GM12878 (cell line): Measurements from ENCODE around the gene SCP2D1. TPM values are rescaled to one million over a fixed set of nuclear protein-coding genes. Genes with fewer than 3 reads are reported as not detected.

Experiments
- ATAC-seq: fragments of 200-7000 bp; cut with Tn5 transposase; 3 replicates; pipeline ENCODE4 v1.9.1; 2020; ENCODE audit warnings: mild to moderate bottlenecking, moderate library complexity
- BruUV-seq: library from RNA; stranded (reverse); fragments of 400-500 nt; replicated peaks from 2 replicates; lab custom pipeline; 2021; lab: Mats Ljungman, UMichigan
- CTCF ChIA-PET: fragments of 300-600 bp; sonication (Branson Sonifier 250); formaldehyde crosslinking; extraction: SDS; loops from one replicate; lab custom pipeline; 2021; ENCODE audit warnings: inconsistent platforms; lab: Yijun Ruan, JAX
- POLR2A ChIA-PET: fragments of 350-600 bp; formaldehyde crosslinking; extraction: SDS; loops from one replicate; lab custom pipeline; 2021; ENCODE audit warnings: inconsistent platforms; lab: Charles Lee
- RAD21 ChIA-PET: fragments of 300-600 bp; sonication (Branson Sonifier 250); formaldehyde crosslinking; loops from one replicate; lab custom pipeline; 2023; ENCODE audit warnings: antibody characterized with exemption; ENCODE audit not compliant: unreplicated experiment; lab: Charles Lee
- SMC1A ChIA-PET: fragments of 300-600 bp; sonication (Branson Sonifier 250); formaldehyde crosslinking; loops from one replicate; lab custom pipeline; 2023; ENCODE audit not compliant: unreplicated experiment, uncharacterized antibody; lab: Charles Lee
- DNase-seq: peaks from one replicate; pipeline ENCODE4 v3.0.0-alpha.2; 2011; ENCODE audit warnings: low read depth, low spot score
- FAIRE-seq: peaks from 3 replicates; lab custom pipeline; 2011; peaks lifted over from hg19 to GRCh38; lab: Jason Lieb, UNC
- H2AFZ ChIP-seq: 2 replicates; pipeline ENCODE4 v1.6.0; 2011; ENCODE audit warnings: low read depth, low read length, control low read depth; ENCODE audit not compliant: control insufficient read depth
- H3K27ac ChIP-seq: 2 replicates; pipeline ENCODE4 v1.5.1; 2011; ENCODE audit warnings: control low read depth; ENCODE audit not compliant: control insufficient read depth, insufficient read depth
- H3K27me3 ChIP-seq, 2 experiments: replicated peaks in 1 of 2; 2 replicates each; pipeline versions ENCODE4 v1.6.0 to v1.6.1; 2011; ENCODE audit warnings: low read length in 1 of 2; ENCODE audit not compliant: control insufficient read depth in 2 of 2, insufficient read depth in 2 of 2
- H3K36me3 ChIP-seq, 2 experiments: 2 replicates each; pipeline ENCODE4 v1.5.1; 2011; ENCODE audit warnings: low read length in 1 of 2; ENCODE audit not compliant: control insufficient read depth in 2 of 2, insufficient read depth in 2 of 2
- H3K4me1 ChIP-seq: 2 replicates; pipeline ENCODE4 v1.6.1; 2011; ENCODE audit warnings: mild to moderate bottlenecking, low read length, moderate library complexity, mixed read lengths; ENCODE audit not compliant: control insufficient read depth, insufficient read depth
- H3K4me2 ChIP-seq: 2 replicates; pipeline ENCODE4 v1.6.0; 2011; ENCODE audit warnings: control low read depth; ENCODE audit not compliant: control insufficient read depth, insufficient read depth
- H3K4me3 ChIP-seq: fragments of 200-600 bp; sonication (generic); 2 replicates; pipeline ENCODE4 v1.5.1; 2016
- H3K79me2 ChIP-seq: 2 replicates; pipeline ENCODE4 v1.6.0; 2011; ENCODE audit warnings: low read length; ENCODE audit not compliant: control insufficient read depth, insufficient read depth
- H3K9ac ChIP-seq: 2 replicates; pipeline ENCODE4 v1.8.0; 2011; ENCODE audit warnings: low read length, control low read depth, mixed read lengths; ENCODE audit not compliant: control insufficient read depth, insufficient read depth
- H3K9me3 ChIP-seq: replicated peaks from 3 replicates; pipeline ENCODE4 v1.5.1; 2011; ENCODE audit warnings: mild to moderate bottlenecking, low read length; ENCODE audit not compliant: control insufficient read depth, insufficient read depth
- H4K20me1 ChIP-seq: 2 replicates; pipeline ENCODE4 v1.6.0; 2011; ENCODE audit not compliant: control insufficient read depth, insufficient read depth
- GABPA ChIP-seq: IDR thresholded peaks from 2 replicates; pipeline ENCODE4 v1.6.1; 2014; ENCODE audit warnings: antibody characterized with exemption, low read depth, mild to moderate bottlenecking, inconsistent platforms
- NFIC ChIP-seq: IDR thresholded peaks from 2 replicates; pipeline ENCODE4 v1.6.1; 2012; ENCODE audit warnings: low read depth, mild to moderate bottlenecking, inconsistent platforms, low read length, moderate library complexity
- SPI1 ChIP-seq: IDR thresholded peaks from 2 replicates; pipeline ENCODE4 v1.6.1; 2011; ENCODE audit warnings: low read depth, mild to moderate bottlenecking, low read length, moderate library complexity, borderline replicate concordance; ENCODE audit not compliant: insufficient read depth
- SREBF2 ChIP-seq: IDR thresholded peaks from 2 replicates; pipeline ENCODE4 v1.6.1; 2012; ENCODE audit warnings: mild to moderate bottlenecking, low read length
- SRF ChIP-seq, 2 experiments: IDR thresholded peaks; 2 replicates each; pipeline ENCODE4 v1.6.1; 2011; ENCODE audit warnings: low read depth in 2 of 2, low read length in 2 of 2, mild to moderate bottlenecking in 1 of 2, moderate library complexity in 1 of 2
- TAF1 ChIP-seq: IDR thresholded peaks from 2 replicates; pipeline ENCODE4 v1.6.1; 2011; ENCODE audit warnings: mild to moderate bottlenecking, low read depth, low read length, borderline replicate concordance
- ZBTB4 ChIP-seq: fragments of 450-650 bp; formaldehyde crosslinking; IDR thresholded peaks from 2 replicates; pipeline ENCODE4 v1.4.0; 2022; ENCODE audit warnings: mild to moderate bottlenecking, moderate library complexity
- ZNF24 ChIP-seq: fragments of 450-650 bp; IDR thresholded peaks from 2 replicates; pipeline ENCODE4 v1.6.1; 2017; ENCODE audit warnings: antibody characterized with exemption, mild to moderate bottlenecking
- WGBS: methylation state at CpG from one replicate; pipeline ENCODE4 v1.1.6; 2016; ENCODE audit warnings: low lambda C conversion rate; ENCODE audit not compliant: insufficient replicate concordance, insufficient coverage; ENCODE audit errors: missing lambda C conversion rate; 5-methylcytosine and 5-hydroxymethylcytosine counted together
- in situ Hi-C: fragments of 300-500 bp; cut with MboI; formaldehyde crosslinking; loops from 9 replicates; pipeline ENCODE4 v1.14.3; 2018; ENCODE audit warnings: mixed read lengths
- intact Hi-C: fragments of 100-400 bp; cut with micrococcal nuclease; formaldehyde crosslinking; loops from one replicate; pipeline ENCODE4 v1.14.2; 2022; ENCODE audit not compliant: unreplicated experiment
- polyA plus RNA-seq, 11 experiments: library from polyadenylated mRNA; depleted of rRNA in 4 of 11; unstranded in 6 of 11; stranded (reverse) in 5 of 11; fragments of >200 nt; fragmentation: Nextera tagmentation in 4 of 11; fragmentation: Illumina TruSeq in 1 of 11; extraction: Ambion mirVana in 4 of 11; extraction: Trizol in 1 of 11; gene quantifications; 1 replicate in 1 of 11; 2 replicates in 10 of 11; pipeline versions ENCODE4 v1.2.1 to v1.2.3, GENCODE V29; 2011 to 2016; ENCODE audit warnings: inconsistent platforms in 2 of 11, missing spikeins in 2 of 11, low read depth in 1 of 11
- total RNA-seq, 4 experiments: library from RNA; depleted of rRNA in 3 of 4; stranded (reverse); fragments of >200 nt in 3 of 4; fragmentation: Illumina TruSeq in 1 of 4; extraction: Trizol in 1 of 4; gene quantifications; 2 replicates each; pipeline versions ENCODE4 v1.2.1 to v1.2.3, GENCODE V29; 2013 to 2021

The SCP2D1 gene
- total and polyA plus RNA-seq, 10 of the 15 experiments (the other 5 are each of a cell fraction or from before 2014, with no cell fraction given) = not detected

GRCh38 chr20:18811904-18812303, 1.7 kb upstream of the SCP2D1 start:
- POLR2A ChIA-PET = no interaction called here
- ATAC-seq = no peak
- CTCF ChIA-PET = no interaction called here
- in situ Hi-C loops = no loop called here
- no peaks in the 10 kb centered on the region for H3K27me3 ChIP-seq
- no peak for TF ChIP-seq SPI1
- TF ChIP-seq NFIC = no peak
- TF ChIP-seq TAF1 = no peak
- no peak for TF ChIP-seq ZNF24
- no peak for TF ChIP-seq GABPA
- no peak for TF ChIP-seq SREBF2
- TF ChIP-seq ZBTB4 = no peak
- TF ChIP-seq SRF (IDR thresholded peaks at IDR 0.05; ENCODE audit: low read depth in 2 of 2, low read length in 2 of 2) = no peak
- no peaks in the 10 kb centered on the region for H4K20me1 ChIP-seq
- SMC1A ChIA-PET = interaction anchor here (1.0 to 1.5 kb wide), 2 partner anchors 9 to 14 kb away, joined by 3 to 4 read pairs; no protein-coding TSS in a partner anchor
- no peak overlapping the region for H3K4me2 ChIP-seq
- no peak overlapping the region for H3K27ac ChIP-seq
- no peak overlapping the region for H3K9ac ChIP-seq
- RAD21 ChIA-PET = no interaction called here
- no peak for FAIRE-seq
- WGBS = 86% methylated on average over 3 of the region's 3 CpGs
- intact Hi-C loops = no loop called here
- H3K79me2 ChIP-seq = no peaks in the 10 kb centered on the region
- H3K36me3 ChIP-seq = no peaks in the 10 kb centered on the region
- DNase-seq = no peak
- H3K4me1 ChIP-seq = peaks cover 7% of the 10 kb centered on the region; the same call in 1 of the 2 replicates
- H3K4me3 ChIP-seq = no peak overlapping the region
- no TSS peak for BruUV-seq
- H2AFZ ChIP-seq = no peak overlapping the region
- H3K9me3 ChIP-seq = no peaks in the 10 kb centered on the region
